Fibroblast of skin of right biceps (primary cell): Measurements from ENCODE around the gene CFL1.

Experiments
- DNase-seq: peaks from one replicate; pipeline ENCODE4 v3.0.0-alpha.2; 2013

Gene CFL1

DNA sequence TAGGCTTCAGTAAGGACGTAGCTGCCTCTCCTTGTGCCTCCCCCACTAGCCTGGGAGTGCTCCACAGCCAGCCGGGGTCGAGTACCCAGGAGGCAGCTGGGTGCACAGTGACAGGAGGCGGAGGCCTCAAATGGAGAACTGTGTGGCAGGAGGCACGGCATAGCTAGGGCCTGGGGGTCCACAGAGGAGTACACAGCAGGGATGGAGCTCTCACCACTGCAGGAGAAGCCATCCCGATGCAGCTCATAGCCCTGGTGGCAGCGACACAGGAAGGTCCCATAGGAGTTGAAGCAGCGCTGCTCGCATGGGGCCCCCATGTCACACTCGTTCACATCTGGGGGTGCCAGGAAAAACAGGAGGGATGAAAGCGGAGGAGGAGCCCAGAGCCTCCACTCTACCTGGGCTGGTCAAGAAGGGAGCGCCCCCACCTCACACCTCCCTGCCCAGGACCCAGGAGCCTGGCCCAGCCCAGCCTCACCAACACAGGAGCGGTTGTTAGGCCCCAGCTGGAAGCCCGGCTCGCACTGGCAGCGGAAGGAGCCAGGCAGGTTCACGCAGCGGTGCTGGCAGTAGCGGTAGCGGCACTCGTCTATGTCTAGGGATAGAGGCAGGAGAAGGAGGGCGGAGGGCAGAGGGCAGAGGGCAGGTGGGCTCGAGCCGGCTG is 11.8 kb upstream of the CFL1 start:
- DNase-seq = no peak

DNA sequence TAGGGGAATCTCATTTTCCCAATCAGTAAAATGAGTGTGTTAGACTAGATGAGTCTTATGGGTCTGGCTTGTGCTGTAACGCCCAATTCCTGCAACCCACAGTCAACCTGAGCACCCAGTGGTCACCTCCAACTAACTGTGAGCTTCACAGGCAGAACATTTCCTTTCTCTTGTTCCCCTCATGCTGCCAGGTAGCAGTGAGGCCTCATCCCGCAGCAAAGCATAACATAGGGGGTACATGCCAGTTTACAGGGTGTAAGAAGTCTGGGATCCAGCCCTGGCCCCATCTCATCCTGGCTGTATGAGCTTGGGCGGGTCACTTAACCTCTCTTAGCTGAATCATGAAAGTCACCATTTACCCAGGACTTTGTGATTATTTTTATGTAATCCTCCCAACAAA is 10.9 kb upstream of the CFL1 start:
- DNase-seq = no peak

DNA sequence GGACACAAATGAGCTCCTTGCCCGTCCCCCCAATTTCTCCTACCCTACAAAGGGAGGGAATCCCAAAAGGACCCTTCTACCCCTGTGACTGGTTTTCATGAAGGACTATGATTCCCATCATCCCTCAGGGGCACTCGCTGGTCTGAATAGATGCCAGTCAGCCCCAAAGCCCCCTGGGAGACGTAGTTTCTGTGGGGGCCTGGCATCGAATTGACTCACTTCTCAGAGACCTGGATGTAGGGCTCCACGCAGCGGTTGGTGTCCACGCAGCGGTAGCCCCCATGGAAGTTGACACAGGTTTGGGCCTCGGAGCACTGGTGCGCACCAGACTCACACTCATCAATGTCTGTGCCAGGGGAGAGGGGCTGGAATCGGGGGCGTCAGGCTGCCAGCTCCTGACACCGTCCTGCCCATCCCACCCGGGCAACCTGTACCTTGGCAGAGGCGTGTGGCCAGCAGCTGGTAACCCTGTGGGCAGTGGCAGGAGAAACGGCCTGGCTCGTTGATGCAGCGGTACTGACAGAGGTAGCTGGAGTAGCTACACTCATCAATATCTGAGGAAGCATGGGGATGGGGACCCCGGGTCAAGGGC is 10.2 kb upstream of the CFL1 start:
- no peak for DNase-seq

DNA sequence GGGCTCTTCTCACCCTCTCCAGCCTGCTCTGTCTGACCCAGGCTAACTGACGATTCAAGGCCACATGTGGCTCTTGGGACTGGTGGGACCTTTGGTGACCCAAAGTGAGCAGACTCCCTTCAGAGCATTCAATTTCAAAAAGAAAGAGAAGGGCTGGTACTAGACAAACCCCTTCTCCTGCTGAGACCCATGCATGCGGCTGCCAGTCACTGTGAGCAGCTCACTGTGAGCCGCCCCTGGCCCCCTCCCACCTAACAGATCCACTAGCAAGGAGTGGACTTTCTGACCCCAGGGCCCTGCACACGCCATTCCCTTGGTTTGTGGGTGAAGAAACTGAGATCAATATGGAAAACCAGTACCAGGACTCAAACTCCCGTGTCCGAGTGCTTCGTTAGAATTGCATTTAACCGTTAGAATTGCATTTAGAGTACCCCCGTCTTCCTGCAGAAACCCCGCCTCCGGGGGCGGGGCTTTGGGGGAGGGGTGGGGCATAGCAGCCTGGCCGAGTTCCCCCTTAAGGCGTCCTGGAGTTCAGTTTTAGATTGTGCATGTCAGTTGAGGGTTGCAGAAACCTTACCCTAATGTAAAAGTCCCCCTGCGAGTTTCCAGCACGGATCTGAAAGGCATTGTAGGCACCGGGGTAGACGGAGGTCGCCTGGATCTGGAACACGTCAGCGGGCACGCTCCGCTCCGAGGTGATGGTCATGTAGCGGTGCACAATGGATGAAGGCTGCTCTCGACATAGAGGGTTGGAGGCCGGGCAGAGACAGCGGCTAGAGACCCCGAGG is 9.5 kb upstream of the CFL1 start:
- no peak for DNase-seq

GRCh38 chr11:65866509-65867283 is 8.7 kb upstream of the CFL1 start:
- DNase-seq = no peak

GRCh38 chr11:65865550-65866172 is 7.7 kb upstream of the CFL1 start:
- no peak for DNase-seq

DNA sequence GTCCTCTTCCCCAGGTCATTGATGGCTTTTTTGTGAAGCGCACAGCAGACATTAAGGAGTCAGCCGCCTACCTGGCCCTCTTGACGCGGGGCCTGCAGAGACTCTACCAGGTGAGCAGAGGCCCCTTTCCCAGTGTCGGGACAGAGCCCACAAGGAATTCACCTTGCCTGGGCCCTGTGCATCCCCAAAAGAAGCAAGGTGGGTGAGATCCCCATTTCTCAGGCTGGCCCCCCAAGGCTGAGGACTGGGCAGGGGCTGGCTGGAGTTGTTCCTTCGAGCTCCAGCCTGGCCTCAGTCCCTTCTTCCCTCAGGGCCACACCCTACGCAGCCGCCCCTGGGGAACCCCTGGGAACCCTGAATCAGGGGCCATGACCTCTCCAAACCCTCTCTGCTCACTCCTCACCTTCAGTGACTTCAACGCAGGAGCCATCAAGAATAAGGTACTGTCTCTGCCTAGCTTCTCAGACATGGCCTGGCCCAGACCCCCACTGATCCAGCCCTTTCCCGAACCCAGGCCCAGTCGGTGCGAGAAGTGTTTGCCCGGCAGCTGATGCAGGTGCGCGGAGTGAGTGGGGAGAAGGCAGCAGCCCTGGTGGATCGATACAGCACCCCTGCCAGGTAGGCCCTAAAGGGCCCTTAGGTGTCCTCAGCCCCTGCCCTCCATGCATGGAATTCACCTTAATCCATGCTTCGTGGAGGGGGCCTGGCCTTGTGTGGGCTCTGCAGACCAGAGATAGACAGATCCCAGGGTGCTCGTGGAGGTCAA is 6.9 kb upstream of the CFL1 start:
- DNase-seq = no peak

- DNase-seq = no peak
Observed at GRCh38 chr11:65863889-65864705, 6.1 kb upstream of the CFL1 start.

- no peak for DNase-seq
Observed at GRCh38 chr11:65862941-65863888, 5.2 kb upstream of the CFL1 start.

DNA sequence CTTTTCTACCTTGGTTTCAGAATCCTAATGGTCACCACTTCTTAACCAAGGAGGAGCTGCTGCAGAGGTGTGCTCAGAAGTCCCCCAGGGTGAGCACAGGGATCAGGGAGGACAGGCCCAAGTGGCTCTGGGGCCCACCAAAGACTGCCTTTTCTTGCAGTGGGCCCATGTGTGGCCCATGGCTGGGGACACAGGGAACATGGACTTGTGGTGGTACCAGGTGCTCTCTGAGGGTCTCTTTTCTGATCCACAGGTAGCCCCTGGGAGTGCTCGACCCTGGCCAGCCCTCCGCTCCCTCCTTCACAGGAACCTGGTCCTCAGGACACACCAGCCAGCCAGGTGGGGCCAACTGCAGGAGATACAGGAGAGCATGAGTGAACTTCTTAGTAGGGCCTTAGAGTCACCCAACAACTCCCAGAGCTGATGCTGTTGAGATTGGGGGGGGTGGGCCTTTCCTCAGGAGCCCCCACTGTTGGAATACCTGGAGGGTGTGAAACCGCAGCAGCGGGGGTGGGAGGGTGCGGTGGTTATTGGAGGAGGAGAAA is 4.3 kb upstream of the CFL1 start:
- no peak for DNase-seq

DNA sequence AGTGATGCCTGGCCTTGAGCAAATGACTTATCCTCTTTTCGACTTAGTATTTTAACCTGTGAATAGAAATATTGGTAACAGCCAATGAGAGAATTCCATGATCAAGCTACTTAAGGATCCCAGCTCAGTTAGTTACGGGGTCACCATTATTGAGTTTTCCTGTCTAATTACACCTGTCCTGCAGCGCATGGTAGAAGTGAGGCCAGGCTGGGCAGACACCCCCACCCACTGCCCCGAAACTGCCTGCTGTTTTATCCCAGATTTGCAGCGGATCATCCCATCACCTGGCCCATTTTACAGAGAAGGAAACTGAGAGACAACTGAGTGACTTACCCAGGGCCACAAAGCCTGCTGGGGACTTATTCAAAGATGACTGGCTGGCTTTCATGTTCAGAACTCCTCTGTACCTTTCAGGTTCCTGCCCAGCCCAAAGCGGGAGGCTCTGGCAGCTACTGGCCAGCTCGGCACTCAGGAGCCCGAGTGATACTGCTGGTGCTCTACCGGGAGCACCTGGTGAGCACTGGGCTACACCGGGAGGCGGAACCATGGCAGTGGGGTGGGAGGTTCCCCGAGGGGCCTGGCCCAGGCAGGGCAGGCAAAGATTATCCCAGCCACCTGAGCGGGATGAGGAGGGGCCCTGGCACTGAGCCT is 3.7 kb upstream of the CFL1 start:
- DNase-seq = no peak

DNA sequence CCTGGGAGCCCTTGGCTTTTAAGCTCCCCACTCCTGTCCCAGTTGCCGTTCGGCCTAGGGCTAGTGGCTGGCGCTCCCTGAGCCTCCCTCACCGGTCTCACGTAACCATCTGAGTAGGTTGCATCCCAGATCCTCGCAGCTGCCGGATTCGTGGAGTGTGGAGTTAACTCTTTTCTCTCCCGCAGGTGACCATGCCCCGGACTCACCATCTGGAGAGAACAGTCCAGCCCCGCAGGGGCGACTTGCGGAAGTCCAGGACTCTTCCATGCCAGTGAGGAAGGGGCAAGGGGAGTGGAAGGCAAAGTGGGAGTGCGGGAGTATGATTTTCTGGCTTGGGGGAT is 3.2 kb upstream of the CFL1 start:
- no peak for DNase-seq

DNA sequence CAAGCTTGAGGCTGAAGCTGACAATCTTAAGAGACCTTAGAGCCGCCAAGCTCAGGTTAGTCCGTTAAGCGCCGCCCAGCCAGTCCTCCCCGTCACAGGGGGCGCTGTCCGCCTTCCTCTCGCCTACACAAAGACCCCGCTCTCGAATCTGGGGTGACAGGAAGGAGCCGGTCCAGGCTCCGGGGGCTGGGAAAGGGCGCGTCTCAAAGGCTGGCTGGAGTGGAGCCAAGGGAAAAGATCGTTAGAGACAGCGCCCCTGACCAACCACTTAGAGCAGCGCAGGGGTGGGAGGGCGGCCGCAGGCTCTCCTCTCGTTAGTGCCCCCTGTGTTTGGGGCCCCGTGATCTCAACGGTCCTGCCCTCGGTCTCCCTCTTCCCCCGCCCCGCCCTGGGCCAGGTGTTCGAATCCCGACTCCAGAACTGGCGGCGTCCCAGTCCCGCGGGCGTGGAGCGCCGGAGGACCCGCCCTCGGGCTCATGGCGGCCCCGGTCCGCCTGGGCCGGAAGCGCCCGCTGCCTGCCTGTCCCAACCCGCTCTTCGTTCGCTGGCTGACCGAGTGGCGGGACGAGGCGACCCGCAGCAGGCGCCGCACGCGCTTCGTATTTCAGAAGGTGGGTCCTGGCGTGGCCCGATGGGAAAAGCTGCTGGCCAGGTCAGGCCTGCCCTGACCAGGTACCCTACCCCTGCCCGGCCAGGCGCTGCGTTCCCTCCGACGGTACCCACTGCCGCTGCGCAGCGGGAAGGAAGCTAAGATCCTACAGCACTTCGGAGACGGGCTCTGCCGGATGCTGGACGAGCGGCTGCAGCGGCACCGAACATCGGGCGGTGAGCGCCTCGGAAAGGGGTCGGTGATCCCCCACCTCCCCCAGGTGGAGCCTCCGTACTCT is 2.5 kb upstream of the CFL1 start, which contains the start of gene MUS81:
Gene MUS81, plus strand, starts transcription at position 156 of the 887 bp plus-strand sequence. Its CDS starts 321 bp downstream, at position 477.
- DNase-seq = peak; percentile 100

GRCh38 chr11:65859812-65860277 is 1.9 kb upstream of the CFL1 start:
- DNase-seq = no peak

GRCh38 chr11:65859095-65859811 is 1.3 kb upstream of the CFL1 start:
- DNase-seq = peak; percentile 100

- DNase-seq = no peak
Observed at GRCh38 chr11:65858681-65859087, 704 bp upstream of the CFL1 start.

- no peak for DNase-seq
Observed at GRCh38 chr11:65857500-65857852, 504 bp downstream of the CFL1 start.
